ENCODE results near the gene ADNP2. TPM values are rescaled to one million over a fixed set of nuclear protein-coding genes. Genes with fewer than 3 reads are reported as not detected.

ADNP2 gene
- total and polyA plus RNA-seq, 2 experiments from 2014 or later: 19.3 to 66.4 TPM

- Mint-ChIP-seq H3K4me1 (peaks cover 6% of the 10 kb centered on the region; the same call in 2 of the 3 replicates), H3K27me3 (ENCODE audit: insufficient read depth, low read depth, poor library complexity) (peaks cover 9% of the 10 kb centered on the region), H3K9me3 (no peaks in the 10 kb centered on the region), H3K4me3 (no peak overlapping the region), H3K27ac (no peak overlapping the region), H3K36me3 (ENCODE audit: low read depth) (no peaks in the 10 kb centered on the region; the same call in 2 of the 3 replicates)
- Histone ChIP-seq H3F3A (replicated peaks; ENCODE audit: low read depth) (no peaks in the 10 kb centered on the region), H3K27ac (ENCODE audit: low read depth) (no peak overlapping the region), H3K79me2 (replicated peaks; ENCODE audit: insufficient read depth) (no peaks in the 10 kb centered on the region), H3K4me1 (ENCODE audit: insufficient read depth) (no peaks in the 10 kb centered on the region), H4K20me1 (replicated peaks; ENCODE audit: insufficient read depth) (no peaks in the 10 kb centered on the region), H3K27me3 (ENCODE audit: insufficient read depth) (no peaks in the 10 kb centered on the region), H3K4me3 (no peak overlapping the region), H3K9me2 (ENCODE audit: insufficient read depth) (no peaks in the 10 kb centered on the region), H3K36me3 (ENCODE audit: insufficient read depth) (no peaks in the 10 kb centered on the region), H2AFZ (no peak overlapping the region), H3K4me2 (no peak overlapping the region)
- ATAC-seq (no peak), DNase-seq (ENCODE audit: low spot score) (no peak)
- no peak for TF ChIP-seq CTCF (conservative IDR thresholded peaks at IDR 0.05; ENCODE audit: low read depth in 2 of 2)
- TF ChIP-seq NANOG (IDR thresholded peaks at IDR 0.05; ENCODE audit: borderline replicate concordance): no peak
Measured at GRCh38 chr18:80178935-80179818, 70.1 kb downstream of the ADNP2 start.

GRCh38 chr18:80179857-80180558, 70.9 kb downstream of the ADNP2 start:
- no peaks in the 10 kb centered on the region for H3K9me2 ChIP-seq (ENCODE audit: insufficient read depth)
- no peak overlapping the region for H3K4me3 Mint-ChIP-seq
- ATAC-seq (no peak), DNase-seq (ENCODE audit: low spot score) (no peak)
- no peak overlapping the region for H3K27ac Mint-ChIP-seq
- H3K36me3 Mint-ChIP-seq (ENCODE audit: low read depth): no peaks in the 10 kb centered on the region; the same call in 2 of the 3 replicates
- no peaks in the 10 kb centered on the region for H3K36me3 ChIP-seq (ENCODE audit: insufficient read depth)
- no peak overlapping the region for H2AFZ ChIP-seq
- no peaks in the 10 kb centered on the region for H3K4me1 ChIP-seq (ENCODE audit: insufficient read depth)
- H4K20me1 ChIP-seq (replicated peaks; ENCODE audit: insufficient read depth): no peaks in the 10 kb centered on the region
- peaks cover 6% of the 10 kb centered on the region; the same call in 2 of the 3 replicates for H3K4me1 Mint-ChIP-seq
- H3K27me3 ChIP-seq (ENCODE audit: insufficient read depth): no peaks in the 10 kb centered on the region
- H3K4me2 ChIP-seq: no peak overlapping the region
- no peak overlapping the region for H3K4me3 ChIP-seq
- H3K27ac ChIP-seq (ENCODE audit: low read depth): no peak overlapping the region
- no peaks in the 10 kb centered on the region for H3K9me3 Mint-ChIP-seq
- H3K79me2 ChIP-seq (replicated peaks; ENCODE audit: insufficient read depth): no peaks in the 10 kb centered on the region
- peaks cover 5% of the 10 kb centered on the region for H3K27me3 Mint-ChIP-seq (ENCODE audit: insufficient read depth, low read depth, poor library complexity)
- H3F3A ChIP-seq (replicated peaks; ENCODE audit: low read depth): no peaks in the 10 kb centered on the region
- no peak for TF ChIP-seq CTCF (conservative IDR thresholded peaks at IDR 0.05; ENCODE audit: low read depth in 2 of 2)
- TF ChIP-seq ZNF114 (CRISPR knock-in tag; IDR thresholded peaks at IDR 0.05): no peak
- TF ChIP-seq STAT1 (IDR thresholded peaks at IDR 0.05; ENCODE audit: unreplicated experiment): no peak
- no peak for TF ChIP-seq JUNB (IDR thresholded peaks at IDR 0.05; ENCODE audit: unreplicated experiment)
- no peak for TF ChIP-seq ZNF462 (CRISPR knock-in tag; IDR thresholded peaks at IDR 0.05)
- TF ChIP-seq EZH2phosphoT487 (IDR thresholded peaks at IDR 0.05; ENCODE audit: unreplicated experiment): no peak
- TF ChIP-seq NANOG (IDR thresholded peaks at IDR 0.05; ENCODE audit: borderline replicate concordance): no peak
- TF ChIP-seq POLR2AphosphoS5 (IDR thresholded peaks at IDR 0.05; ENCODE audit: low read depth): no peak
- TF ChIP-seq CREB1 (CRISPR knock-in tag; IDR thresholded peaks at IDR 0.05; ENCODE audit: low read depth): no peak

All from GM23338 (cell line).